RWPE1 (cell line): ENCODE measurements around the gene IGFBP5.

Experiments used
- CTCF ChIA-PET: fragments of 350-600 bp; sonication (Branson Sonifier 250); formaldehyde crosslinking; extraction: SDS; loops from one replicate; lab custom pipeline; 2021; lab: Yijun Ruan, JAX
- POLR2A ChIA-PET: fragments of 400-600 bp; formaldehyde crosslinking; extraction: SDS; loops from one replicate; lab custom pipeline; 2020; ENCODE audit warnings: antibody characterized with exemption; ENCODE audit not compliant: low non-redundant PET; lab: Yijun Ruan, JAX
- DNase-seq: peaks from one replicate; pipeline ENCODE4 v3.0.0; 2012; ENCODE audit warnings: low spot score
- H3K27ac ChIP-seq: fragments of 450-650 bp; 2 replicates; pipeline ENCODE4 v1.5.1; 2017
- TF ChIP-seq, protein P1 (sequence below): fragments of 450-650 bp; conservative IDR thresholded peaks from 2 replicates; pipeline ENCODE4 v1.5.1; 2017; ENCODE audit warnings: low read depth, mild to moderate bottlenecking

Gene IGFBP5

GRCh38 chr2:216693414-216694080 is 1.8 kb downstream of the IGFBP5 start:
- H3K27ac ChIP-seq: peak overlapping the region; percentile 93
- DNase-seq: no peak
- ChIA-PET CTCF (interaction anchor here (0.7 to 1.1 kb wide), 2 partner anchors 326 to 826 kb away, joined by 3 read pairs; no protein-coding TSS in a partner anchor), POLR2A (no interaction called here)
- TF ChIP-seq, protein P1, sequence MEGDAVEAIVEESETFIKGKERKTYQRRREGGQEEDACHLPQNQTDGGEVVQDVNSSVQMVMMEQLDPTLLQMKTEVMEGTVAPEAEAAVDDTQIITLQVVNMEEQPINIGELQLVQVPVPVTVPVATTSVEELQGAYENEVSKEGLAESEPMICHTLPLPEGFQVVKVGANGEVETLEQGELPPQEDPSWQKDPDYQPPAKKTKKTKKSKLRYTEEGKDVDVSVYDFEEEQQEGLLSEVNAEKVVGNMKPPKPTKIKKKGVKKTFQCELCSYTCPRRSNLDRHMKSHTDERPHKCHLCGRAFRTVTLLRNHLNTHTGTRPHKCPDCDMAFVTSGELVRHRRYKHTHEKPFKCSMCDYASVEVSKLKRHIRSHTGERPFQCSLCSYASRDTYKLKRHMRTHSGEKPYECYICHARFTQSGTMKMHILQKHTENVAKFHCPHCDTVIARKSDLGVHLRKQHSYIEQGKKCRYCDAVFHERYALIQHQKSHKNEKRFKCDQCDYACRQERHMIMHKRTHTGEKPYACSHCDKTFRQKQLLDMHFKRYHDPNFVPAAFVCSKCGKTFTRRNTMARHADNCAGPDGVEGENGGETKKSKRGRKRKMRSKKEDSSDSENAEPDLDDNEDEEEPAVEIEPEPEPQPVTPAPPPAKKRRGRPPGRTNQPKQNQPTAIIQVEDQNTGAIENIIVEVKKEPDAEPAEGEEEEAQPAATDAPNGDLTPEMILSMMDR: no peak

- DNase-seq: peak; percentile 71
- POLR2A ChIA-PET: no interaction called here
- CTCF ChIA-PET: interaction anchor here (0.6 to 1.1 kb wide), 4 partner anchors 327 to 1831 kb away, joined by 3 to 4 read pairs (median 3); no protein-coding TSS in a partner anchor
- TF ChIP-seq, protein P1: no peak
- peak overlapping the region; percentile 93 for H3K27ac ChIP-seq
Observed at GRCh38 chr2:216692636-216693413, 2.5 kb downstream of the IGFBP5 start.

DNA sequence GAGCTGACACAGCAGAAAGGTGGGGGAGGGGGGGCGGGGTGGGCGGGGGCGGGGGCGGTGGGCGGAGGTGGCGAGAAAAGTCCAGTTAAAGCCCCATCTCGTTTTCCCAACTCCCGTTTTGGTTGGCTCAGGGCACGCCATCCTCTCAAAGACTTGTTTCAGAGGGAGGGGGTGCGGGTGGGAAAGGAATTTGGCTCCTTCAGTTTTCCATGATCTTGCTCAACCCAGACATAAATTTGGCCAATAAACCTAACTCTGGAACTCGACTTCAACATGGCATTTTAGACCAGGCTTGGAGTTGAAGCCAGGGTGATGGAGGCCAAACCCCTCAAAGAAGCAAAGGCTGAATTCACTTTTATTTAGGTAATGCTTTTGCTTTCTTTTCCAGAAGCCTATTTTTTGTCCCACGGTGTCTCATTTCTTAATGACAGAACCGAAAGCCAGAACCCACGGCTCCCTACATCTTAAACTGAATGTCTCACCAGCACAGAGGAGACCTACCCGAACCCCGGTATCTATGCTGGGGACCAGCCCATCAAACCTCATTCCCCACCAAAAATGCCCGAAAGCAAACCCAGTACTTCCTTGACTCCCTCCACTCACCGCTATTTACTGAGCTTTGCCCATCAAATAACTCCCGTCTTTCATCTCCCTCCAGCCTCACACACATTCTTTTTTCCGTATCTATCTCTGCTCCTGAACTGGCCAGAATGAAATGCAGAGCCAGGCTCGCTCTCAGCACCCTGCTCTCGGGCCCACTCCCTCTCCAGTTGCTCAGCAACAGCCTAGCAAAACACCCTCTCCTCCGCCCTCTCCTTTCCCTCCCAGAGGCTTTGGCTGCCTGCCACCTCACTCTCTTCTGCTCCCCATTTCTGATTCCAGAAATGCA is 4.3 kb downstream of the IGFBP5 start:
- POLR2A ChIA-PET: no interaction called here
- TF ChIP-seq, protein P1: no peak
- DNase-seq: peak; percentile 67
- H3K27ac ChIP-seq: peak overlapping the region; percentile 93
- CTCF ChIA-PET: interaction anchor here (0.8 kb wide), 1 partner anchor 78 kb away, joined by 3 read pairs; no protein-coding TSS in a partner anchor

DNA sequence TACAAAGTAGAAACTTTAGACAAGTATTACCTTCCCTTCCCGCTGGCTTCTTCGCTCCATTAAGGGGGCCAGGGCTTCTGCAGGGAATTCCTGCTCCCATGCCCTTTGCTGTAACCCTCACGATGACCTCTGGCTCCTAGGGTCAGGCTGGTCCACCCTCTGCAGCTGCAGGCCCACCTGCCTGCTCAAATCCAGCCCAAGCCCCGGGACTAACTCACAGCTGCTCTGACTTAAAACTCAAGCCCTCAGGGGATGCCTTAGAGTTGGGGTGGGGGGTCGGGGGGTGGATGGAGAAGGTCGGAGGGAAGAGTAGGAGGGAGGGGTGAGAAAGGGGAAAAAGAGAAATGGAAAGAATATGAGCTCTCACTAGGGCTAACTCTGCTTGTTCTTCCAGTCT is 4.9 kb downstream of the IGFBP5 start:
- peak overlapping the region; percentile 93 for H3K27ac ChIP-seq
- TF ChIP-seq, protein P1: no peak
- DNase-seq: no peak
- POLR2A ChIA-PET: no interaction called here
- CTCF ChIA-PET: no interaction called here

DNA sequence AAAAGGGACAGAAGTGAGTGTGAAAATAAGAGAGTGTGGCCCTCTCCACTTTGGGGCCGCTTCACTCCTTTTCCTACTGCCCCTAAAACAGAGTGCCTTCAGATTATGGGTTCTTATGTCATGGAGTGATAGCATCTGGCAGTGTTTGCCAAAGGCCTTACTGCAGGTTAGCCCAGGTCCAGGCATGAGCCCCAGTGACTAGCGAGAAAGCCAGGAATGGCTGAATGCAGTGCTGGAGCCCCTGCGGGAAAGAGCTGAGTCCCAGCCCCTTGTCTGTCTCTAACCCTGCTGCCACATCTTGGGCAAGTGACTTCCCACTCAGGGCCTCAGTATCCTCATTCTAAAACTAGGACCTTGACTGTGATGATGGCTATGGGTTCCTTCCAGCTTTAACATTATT is 6.0 kb downstream of the IGFBP5 start:
- TF ChIP-seq, protein P1: no peak
- CTCF ChIA-PET: interaction anchor here (0.6 kb wide), 1 partner anchor 25 kb away, joined by 7 read pairs; no protein-coding TSS in a partner anchor
- POLR2A ChIA-PET: no interaction called here
- peak overlapping the region; percentile 49 for H3K27ac ChIP-seq
- no peak for DNase-seq
